Endothelial cell of umbilical vein (primary cell): ENCODE measurements around the gene CACNA2D1. TPM values are rescaled to one million over a fixed set of nuclear protein-coding genes. Genes with fewer than 3 reads are reported as not detected.

Source experiments
- BruUV-seq: library from RNA; stranded (reverse); fragments of 400-500 nt; replicated peaks from 2 replicates; lab custom pipeline; 2021; lab: Mats Ljungman, UMichigan
- CTCF ChIA-PET: fragments of 300-600, 350-600 bp; sonication (Branson Sonifier 250); formaldehyde crosslinking; loops from one replicate; lab custom pipeline; 2021; ENCODE audit warnings: antibody characterized with exemption, inconsistent platforms; lab: Charles Lee
- POLR2A ChIA-PET: fragments of 300-600, 350-600 bp; sonication (Branson Sonifier 250); formaldehyde crosslinking; loops from one replicate; lab custom pipeline; 2021; ENCODE audit warnings: antibody characterized with exemption, inconsistent platforms; lab: Charles Lee
- DNase-seq: peaks from one replicate; pipeline ENCODE4 v3.0.0-alpha.2; 2011; ENCODE audit warnings: low read depth, low spot score
- FAIRE-seq: peaks from 2 replicates; lab custom pipeline; 2011; peaks lifted over from hg19 to GRCh38; lab: Jason Lieb, UNC
- H2AFZ ChIP-seq: 2 replicates; pipeline ENCODE4 v1.6.0; 2012; ENCODE audit warnings: low read depth, low read length, control low read depth, inconsistent platforms
- H3K27ac ChIP-seq: 2 replicates; pipeline ENCODE4 v1.5.1; 2011; ENCODE audit warnings: low read depth, mild to moderate bottlenecking, control low read depth, low read length, moderate library complexity; ENCODE audit not compliant: insufficient read depth
- H3K27me3 ChIP-seq, 2 experiments: 2 replicates each; pipeline versions ENCODE4 v1.6.0 to v1.6.1; 2011; ENCODE audit warnings: low read length in 2 of 2, mixed read lengths in 1 of 2; ENCODE audit not compliant: control insufficient read depth in 2 of 2, insufficient read depth in 2 of 2
- H3K36me3 ChIP-seq, 2 experiments: 2 replicates in 1 of 2; 3 replicates in 1 of 2; pipeline ENCODE4 v1.5.1; 2011; ENCODE audit warnings: low read length in 2 of 2, mild to moderate bottlenecking in 1 of 2, moderate library complexity in 1 of 2; ENCODE audit not compliant: control insufficient read depth in 2 of 2, insufficient read depth in 2 of 2; ENCODE audit errors: extremely low read depth in 1 of 2
- H3K4me1 ChIP-seq: 3 replicates; pipeline ENCODE4 v1.5.1; 2011; ENCODE audit warnings: mild to moderate bottlenecking, low read length; ENCODE audit not compliant: control insufficient read depth, insufficient read depth; ENCODE audit errors: extremely low read depth
- H3K4me2 ChIP-seq: 2 replicates; pipeline ENCODE4 v1.6.1; 2011; ENCODE audit warnings: low read length, control low read depth, mixed read lengths; ENCODE audit not compliant: insufficient read depth
- H3K4me3 ChIP-seq, 3 experiments: fragments of 200-600 bp in 1 of 3; sonication (generic), shearing (Covaris generic) in 1 of 3; replicated peaks in 1 of 3; 2 replicates each; pipeline ENCODE4 v1.5.1; 2011 to 2016; ENCODE audit warnings: control low read depth in 3 of 3, low read length in 3 of 3, mild to moderate bottlenecking in 2 of 3, inconsistent platforms in 1 of 3, low read depth in 1 of 3, moderate library complexity in 1 of 3; ENCODE audit not compliant: insufficient read depth in 1 of 3
- H3K79me2 ChIP-seq: 2 replicates; pipeline ENCODE4 v1.6.0; 2012; ENCODE audit warnings: low read length, inconsistent platforms; ENCODE audit not compliant: control insufficient read depth, insufficient read depth
- H3K9ac ChIP-seq: replicated peaks from 2 replicates; pipeline ENCODE3; 2011; ENCODE audit warnings: low read length, control low read depth; ENCODE audit not compliant: insufficient read depth; ENCODE audit errors: extremely low read depth
- H3K9me1 ChIP-seq: replicated peaks from 3 replicates; pipeline ENCODE4 v1.6.0; 2011; ENCODE audit warnings: mild to moderate bottlenecking, low read length; ENCODE audit not compliant: control insufficient read depth, insufficient read depth; ENCODE audit errors: extremely low read depth
- H3K9me3 ChIP-seq: replicated peaks from 2 replicates; pipeline ENCODE4 v1.5.1; 2012; ENCODE audit warnings: low read length, inconsistent platforms; ENCODE audit not compliant: control insufficient read depth, insufficient read depth
- H4K20me1 ChIP-seq: replicated peaks from 2 replicates; pipeline ENCODE3; 2011; ENCODE audit warnings: mild to moderate bottlenecking, low read length; ENCODE audit not compliant: control insufficient read depth, insufficient read depth; ENCODE audit errors: extremely low read depth
- EZH2 ChIP-seq: IDR thresholded peaks from 2 replicates; pipeline ENCODE4 v1.6.1; 2012; ENCODE audit warnings: borderline replicate concordance, low read depth, mild to moderate bottlenecking, moderate library complexity, low read length, inconsistent platforms; ENCODE audit not compliant: severe bottlenecking
- FOS ChIP-seq: IDR thresholded peaks from 2 replicates; pipeline ENCODE4 v1.6.1; 2011; ENCODE audit warnings: mild to moderate bottlenecking, low read length, moderate library complexity, borderline replicate concordance; ENCODE audit not compliant: insufficient read depth
- GATA2 ChIP-seq: IDR thresholded peaks from 2 replicates; pipeline ENCODE4 v1.7.0; 2011; ENCODE audit warnings: low read depth, mild to moderate bottlenecking, moderate library complexity, mixed read lengths, low read length; ENCODE audit not compliant: insufficient read length, insufficient read depth
- JUN ChIP-seq: IDR thresholded peaks from 2 replicates; pipeline ENCODE4 v1.6.1; 2011; ENCODE audit warnings: borderline replicate concordance, low read depth; ENCODE audit not compliant: insufficient read length, insufficient read depth
- MYC ChIP-seq: IDR thresholded peaks from one replicate; pipeline ENCODE4 v1.6.1; 2011; ENCODE audit warnings: mild to moderate bottlenecking, low read depth, low read length
- POLR2A ChIP-seq: IDR thresholded peaks from 2 replicates; pipeline ENCODE4 v1.6.1; 2012; ENCODE audit warnings: low read depth, mild to moderate bottlenecking, control low read depth, low read length
- POLR2AphosphoS5 ChIP-seq: IDR thresholded peaks from 2 replicates; pipeline ENCODE4 v1.6.1; 2012; ENCODE audit warnings: low read depth, mild to moderate bottlenecking, control low read depth, low read length, moderate library complexity; ENCODE audit not compliant: insufficient read depth
- dilution Hi-C: fragments of 300-500 bp; cut with MboI; formaldehyde crosslinking; loops from one replicate; pipeline ENCODE4 v1.15.0; 2019; ENCODE audit warnings: low sequenced_read_pairs; ENCODE audit not compliant: extremely low pct_ligation_motif_present
- intact Hi-C: fragments of 100-400 bp; cut with micrococcal nuclease; formaldehyde crosslinking; loops from one replicate; pipeline ENCODE4 v1.10.0; 2022
- polyA plus RNA-seq, 4 experiments: library from polyadenylated mRNA; depleted of rRNA in 3 of 4; stranded (reverse) in 3 of 4; unstranded in 1 of 4; fragments of >200 nt; gene quantifications; 2 replicates each; pipeline versions ENCODE4 v1.2.1 to v1.2.3, GENCODE V29; 2011 to 2012; ENCODE audit warnings: missing spikeins in 1 of 4
- total RNA-seq: library from RNA; stranded (reverse); gene quantifications from 2 replicates; pipeline ENCODE4 v1.2.3, GENCODE V29; 2021
- TF ChIP-seq, protein P1 (sequence below): IDR thresholded peaks from 2 replicates; pipeline ENCODE4 v1.6.1; 2011; ENCODE audit not compliant: insufficient read depth, insufficient read length
- TF ChIP-seq, protein P2 (sequence below), 2 donors: IDR thresholded peaks; 1 replicate in 1 of 2; 2 replicates in 1 of 2; pipeline ENCODE4 v1.5.1; 2011; ENCODE audit warnings: low read length in 2 of 2, mild to moderate bottlenecking in 2 of 2, moderate library complexity in 2 of 2, control low read depth in 1 of 2, inconsistent platforms in 1 of 2, low read depth in 1 of 2; ENCODE audit not compliant: insufficient read depth in 1 of 2; ENCODE audit errors: extremely low read depth in 1 of 2

CACNA2D1 gene
- total and polyA plus RNA-seq, 2 donors (not counting 3 experiments of a cell fraction or from before 2014, with no cell fraction given) = 4.1 to 38.6 TPM

DNA sequence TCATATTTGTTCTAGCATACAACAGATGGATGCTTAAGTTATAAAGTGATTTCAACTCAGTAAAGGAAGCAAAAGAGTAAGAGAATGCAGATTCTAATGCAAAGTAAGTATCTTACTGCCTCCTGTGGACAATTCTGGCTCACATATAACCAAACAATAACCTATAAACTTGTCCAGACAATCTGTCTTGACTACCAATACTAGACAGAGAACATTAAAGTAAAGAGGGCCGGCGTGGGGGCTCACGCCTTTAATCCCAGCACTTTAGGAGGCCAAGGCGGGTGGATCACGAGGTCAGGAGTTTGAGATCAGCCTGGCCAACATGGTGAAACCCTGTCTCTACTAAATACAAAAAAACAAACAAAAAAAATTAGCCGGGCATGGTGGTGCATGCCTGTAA lies 329.3 kb downstream of the CACNA2D1 start:
- CTCF ChIA-PET = interaction anchor here (1.1 to 1.8 kb wide), 2 partner anchors 367 to 482 kb away, joined by 3 to 5 read pairs; no protein-coding TSS in a partner anchor
- FAIRE-seq = no peak
- intact Hi-C loops = no loop called here

More for the DNA sequence above, 329.3 kb downstream of the CACNA2D1 start:
- no peaks in the 10 kb centered on the region for H3K9me1 ChIP-seq
- H2AFZ ChIP-seq = no peak overlapping the region
- POLR2A ChIA-PET = interaction anchor here (0.6 kb wide), 1 partner anchor 108 kb away, joined by 7 read pairs; no protein-coding TSS in a partner anchor
- no peaks in the 10 kb centered on the region for H3K9me3 ChIP-seq
- no peak for DNase-seq
- no peak overlapping the region for H3K9ac ChIP-seq
- no TSS peak for BruUV-seq
- H3K4me1 ChIP-seq = peaks cover 6% of the 10 kb centered on the region
- H3K4me3 ChIP-seq = no peak overlapping the region
- no peaks in the 10 kb centered on the region for H3K79me2 ChIP-seq
- no peaks in the 10 kb centered on the region for H3K36me3 ChIP-seq
- H3K4me2 ChIP-seq = no peak overlapping the region
- H3K27me3 ChIP-seq = no peaks in the 10 kb centered on the region
- H4K20me1 ChIP-seq = no peaks in the 10 kb centered on the region
- no peak for TF ChIP-seq POLR2A
- TF ChIP-seq GATA2 = no peak
- TF ChIP-seq JUN = no peak
- no peak for TF ChIP-seq EZH2
- TF ChIP-seq MYC = no peak
- no peak for TF ChIP-seq FOS
- TF ChIP-seq POLR2AphosphoS5 = no peak
- TF ChIP-seq, protein P1, sequence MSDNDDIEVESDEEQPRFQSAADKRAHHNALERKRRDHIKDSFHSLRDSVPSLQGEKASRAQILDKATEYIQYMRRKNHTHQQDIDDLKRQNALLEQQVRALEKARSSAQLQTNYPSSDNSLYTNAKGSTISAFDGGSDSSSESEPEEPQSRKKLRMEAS = no peak
- TF ChIP-seq, protein P2, sequence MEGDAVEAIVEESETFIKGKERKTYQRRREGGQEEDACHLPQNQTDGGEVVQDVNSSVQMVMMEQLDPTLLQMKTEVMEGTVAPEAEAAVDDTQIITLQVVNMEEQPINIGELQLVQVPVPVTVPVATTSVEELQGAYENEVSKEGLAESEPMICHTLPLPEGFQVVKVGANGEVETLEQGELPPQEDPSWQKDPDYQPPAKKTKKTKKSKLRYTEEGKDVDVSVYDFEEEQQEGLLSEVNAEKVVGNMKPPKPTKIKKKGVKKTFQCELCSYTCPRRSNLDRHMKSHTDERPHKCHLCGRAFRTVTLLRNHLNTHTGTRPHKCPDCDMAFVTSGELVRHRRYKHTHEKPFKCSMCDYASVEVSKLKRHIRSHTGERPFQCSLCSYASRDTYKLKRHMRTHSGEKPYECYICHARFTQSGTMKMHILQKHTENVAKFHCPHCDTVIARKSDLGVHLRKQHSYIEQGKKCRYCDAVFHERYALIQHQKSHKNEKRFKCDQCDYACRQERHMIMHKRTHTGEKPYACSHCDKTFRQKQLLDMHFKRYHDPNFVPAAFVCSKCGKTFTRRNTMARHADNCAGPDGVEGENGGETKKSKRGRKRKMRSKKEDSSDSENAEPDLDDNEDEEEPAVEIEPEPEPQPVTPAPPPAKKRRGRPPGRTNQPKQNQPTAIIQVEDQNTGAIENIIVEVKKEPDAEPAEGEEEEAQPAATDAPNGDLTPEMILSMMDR (IDR thresholded peaks at IDR 0.05; ENCODE audit: extremely low read depth in 1 of 2, insufficient read depth in 1 of 2, low read depth in 1 of 2, low read length in 2 of 2) = no peak
- H3K27ac ChIP-seq = no peak overlapping the region
- dilution Hi-C loops = no loop called here
